ENCODE data around the gene LRRC7. TPM values are rescaled to one million over a fixed set of nuclear protein-coding genes. Genes with fewer than 3 reads are reported as not detected.

The LRRC7 gene
- total RNA-seq, 1 donor from 2014 or later, result not detected

- CTCF ChIA-PET, result interaction anchor here (0.6 kb wide), 1 partner anchor 1499 kb away, joined by 3 read pairs; no protein-coding TSS in a partner anchor
- intact Hi-C loops (cut with micrococcal nuclease), result no loop called here
- H3K36me3 Mint-ChIP-seq (ENCODE audit: low read depth), result no peaks in the 10 kb centered on the region
- DNase-seq, result no peak
- TF ChIP-seq, protein P1, sequence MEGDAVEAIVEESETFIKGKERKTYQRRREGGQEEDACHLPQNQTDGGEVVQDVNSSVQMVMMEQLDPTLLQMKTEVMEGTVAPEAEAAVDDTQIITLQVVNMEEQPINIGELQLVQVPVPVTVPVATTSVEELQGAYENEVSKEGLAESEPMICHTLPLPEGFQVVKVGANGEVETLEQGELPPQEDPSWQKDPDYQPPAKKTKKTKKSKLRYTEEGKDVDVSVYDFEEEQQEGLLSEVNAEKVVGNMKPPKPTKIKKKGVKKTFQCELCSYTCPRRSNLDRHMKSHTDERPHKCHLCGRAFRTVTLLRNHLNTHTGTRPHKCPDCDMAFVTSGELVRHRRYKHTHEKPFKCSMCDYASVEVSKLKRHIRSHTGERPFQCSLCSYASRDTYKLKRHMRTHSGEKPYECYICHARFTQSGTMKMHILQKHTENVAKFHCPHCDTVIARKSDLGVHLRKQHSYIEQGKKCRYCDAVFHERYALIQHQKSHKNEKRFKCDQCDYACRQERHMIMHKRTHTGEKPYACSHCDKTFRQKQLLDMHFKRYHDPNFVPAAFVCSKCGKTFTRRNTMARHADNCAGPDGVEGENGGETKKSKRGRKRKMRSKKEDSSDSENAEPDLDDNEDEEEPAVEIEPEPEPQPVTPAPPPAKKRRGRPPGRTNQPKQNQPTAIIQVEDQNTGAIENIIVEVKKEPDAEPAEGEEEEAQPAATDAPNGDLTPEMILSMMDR (IDR thresholded peaks at IDR 0.05), result no peak
- peaks cover 9% of the 10 kb centered on the region for H3K27me3 Mint-ChIP-seq
- POLR2A ChIA-PET, result no interaction called here
- no peaks in the 10 kb centered on the region for H3K9me3 Mint-ChIP-seq
- H3K27ac Mint-ChIP-seq, result no peak overlapping the region
- no peak for ATAC-seq (ENCODE audit: low read depth)
- no peaks in the 10 kb centered on the region for H3K4me1 Mint-ChIP-seq
- no peak overlapping the region for H3K4me3 Mint-ChIP-seq
These were observed 541.5 kb downstream of the LRRC7 start for GRCh38 chr1:70109241-70109640.

GRCh38 chr1:70112838-70113237 is 545.1 kb downstream of the LRRC7 start:
- H3K27me3 Mint-ChIP-seq, result peaks cover 8% of the 10 kb centered on the region
- no peak overlapping the region for H3K27ac Mint-ChIP-seq
- ATAC-seq (ENCODE audit: low read depth) (no peak), DNase-seq (no peak)
- intact Hi-C loops (cut with micrococcal nuclease), result no loop called here
- no peak overlapping the region for H3K4me3 Mint-ChIP-seq
- no peaks in the 10 kb centered on the region for H3K4me1 Mint-ChIP-seq
- CTCF ChIA-PET, result no interaction called here
- TF ChIP-seq, protein P1 (IDR thresholded peaks at IDR 0.05), result no peak
- POLR2A ChIA-PET, result no interaction called here
- H3K36me3 Mint-ChIP-seq (ENCODE audit: low read depth), result no peaks in the 10 kb centered on the region
- no peaks in the 10 kb centered on the region for H3K9me3 Mint-ChIP-seq

GRCh38 chr1:70115315-70115714 is 547.6 kb downstream of the LRRC7 start:
- peaks cover 12% of the 10 kb centered on the region for H3K27me3 Mint-ChIP-seq

GRCh38 chr1:70117046-70117445 is 549.3 kb downstream of the LRRC7 start:
- intact Hi-C loops (cut with micrococcal nuclease), result no loop called here
- H3K9me3 Mint-ChIP-seq, result no peaks in the 10 kb centered on the region
- TF ChIP-seq, protein P1 (IDR thresholded peaks at IDR 0.05), result no peak
- H3K36me3 Mint-ChIP-seq (ENCODE audit: low read depth), result no peaks in the 10 kb centered on the region
- ChIA-PET CTCF (no interaction called here), POLR2A (no interaction called here)
- peaks cover 12% of the 10 kb centered on the region for H3K27me3 Mint-ChIP-seq
- no peak for ATAC-seq (ENCODE audit: low read depth)
- H3K27ac Mint-ChIP-seq, result no peak overlapping the region
- H3K4me3 Mint-ChIP-seq, result no peak overlapping the region
- DNase-seq, result no peak
- no peaks in the 10 kb centered on the region for H3K4me1 Mint-ChIP-seq

More at GRCh38 chr1:70115315-70115714, 547.6 kb downstream of the LRRC7 start:
- intact Hi-C loops (cut with micrococcal nuclease), result no loop called here
- DNase-seq (no peak), ATAC-seq (ENCODE audit: low read depth) (no peak)
- Mint-ChIP-seq H3K4me3 (no peak overlapping the region), H3K27ac (no peak overlapping the region), H3K9me3 (no peaks in the 10 kb centered on the region), H3K36me3 (ENCODE audit: low read depth) (no peaks in the 10 kb centered on the region), H3K4me1 (no peaks in the 10 kb centered on the region)
- POLR2A ChIA-PET, result no interaction called here
- TF ChIP-seq, protein P1 (IDR thresholded peaks at IDR 0.05), result no peak
- CTCF ChIA-PET, result no interaction called here

DNA sequence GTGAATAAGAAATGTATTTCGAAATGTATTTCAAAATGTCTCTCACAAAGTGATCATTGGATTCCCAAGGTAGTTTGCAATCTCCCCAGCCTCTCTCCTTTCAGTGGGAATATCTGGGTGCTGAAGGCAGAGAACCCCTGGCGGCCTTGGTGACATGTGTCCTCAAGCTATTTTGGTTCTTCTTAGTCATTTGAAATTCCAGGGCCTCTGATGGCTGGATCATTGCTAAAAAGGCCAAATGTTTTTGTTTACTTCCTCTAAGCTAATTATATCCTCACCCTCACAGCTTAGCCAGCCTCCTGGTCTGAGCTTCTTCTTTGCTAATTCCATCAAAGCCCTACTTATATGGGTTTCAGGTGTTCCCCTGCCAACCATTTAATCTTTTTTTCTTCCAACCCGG is 566.4 kb downstream of the LRRC7 start:
- Mint-ChIP-seq H3K27me3 (no peaks in the 10 kb centered on the region), H3K4me1 (no peaks in the 10 kb centered on the region), H3K36me3 (ENCODE audit: low read depth) (no peaks in the 10 kb centered on the region), H3K27ac (no peak overlapping the region), H3K9me3 (no peaks in the 10 kb centered on the region), H3K4me3 (no peak overlapping the region)
- ATAC-seq (ENCODE audit: low read depth), result no peak
- TF ChIP-seq, protein P1 (IDR thresholded peaks at IDR 0.05), result no peak
- intact Hi-C loops (cut with micrococcal nuclease), result no loop called here
- CTCF ChIA-PET, result interaction anchor here (1.4 to 3.3 kb wide), 2 partner anchors 374 to 379 kb away, joined by 3 to 15 read pairs; no protein-coding TSS in a partner anchor
- POLR2A ChIA-PET, result no interaction called here
- DNase-seq, result no peak
